Keratinocyte (primary cell): ENCODE data around the gene CMKLR1. TPM values are rescaled to one million over a fixed set of nuclear protein-coding genes. Genes with fewer than 3 reads are reported as not detected.

ENCODE experiments used
- DNase-seq: peaks from one replicate; pipeline ENCODE4 v3.0.0-alpha.2; 2011; ENCODE audit warnings: low read depth, missing footprints, low spot score
- FAIRE-seq: peaks from 2 replicates; lab custom pipeline; 2011; peaks lifted over from hg19 to GRCh38; lab: Jason Lieb, UNC
- H2AFZ ChIP-seq: 2 replicates; pipeline ENCODE4 v1.6.0; 2012; ENCODE audit warnings: low read length, control low read depth, inconsistent platforms; ENCODE audit not compliant: control insufficient read depth
- H3K27ac ChIP-seq: 2 replicates; pipeline ENCODE4 v1.5.1; 2011; ENCODE audit warnings: low read length; ENCODE audit not compliant: control insufficient read depth, insufficient read depth
- H3K27me3 ChIP-seq: 3 replicates; pipeline ENCODE4 v1.6.0; 2011; ENCODE audit warnings: low read length; ENCODE audit not compliant: control insufficient read depth, insufficient read depth; ENCODE audit errors: extremely low read depth
- H3K36me3 ChIP-seq, 2 experiments: 2 replicates in 1 of 2; 3 replicates in 1 of 2; pipeline ENCODE4 v1.5.1; 2011; ENCODE audit warnings: low read length in 2 of 2, mild to moderate bottlenecking in 1 of 2; ENCODE audit not compliant: control insufficient read depth in 2 of 2, insufficient read depth in 2 of 2; ENCODE audit errors: extremely low read depth in 1 of 2
- H3K4me1 ChIP-seq: 3 replicates; pipeline ENCODE4 v1.5.1; 2011; ENCODE audit warnings: low read length; ENCODE audit not compliant: control insufficient read depth, insufficient read depth; ENCODE audit errors: extremely low read depth
- H3K4me2 ChIP-seq: 3 replicates; pipeline ENCODE4 v1.6.0; 2011; ENCODE audit warnings: low read depth, low read length; ENCODE audit not compliant: control insufficient read depth, insufficient read depth; ENCODE audit errors: extremely low read depth
- H3K4me3 ChIP-seq, 3 experiments: fragments of 200-600 bp in 1 of 3; sonication (generic) in 1 of 3; 2 replicates in 2 of 3; 3 replicates in 1 of 3; pipeline ENCODE4 v1.5.1; 2011 to 2016; ENCODE audit warnings: low read length in 3 of 3, mild to moderate bottlenecking in 3 of 3, control low read depth in 2 of 3, inconsistent platforms in 1 of 3, low read depth in 1 of 3, mixed read lengths in 1 of 3, mixed run types in 1 of 3, moderate library complexity in 1 of 3; ENCODE audit not compliant: control insufficient read depth in 2 of 3, insufficient read depth in 2 of 3; ENCODE audit errors: extremely low read depth in 1 of 3
- H3K79me2 ChIP-seq: 2 replicates; pipeline ENCODE4 v1.6.0; 2012; ENCODE audit warnings: low read length; ENCODE audit not compliant: control insufficient read depth, insufficient read depth
- H3K9ac ChIP-seq: 3 replicates; pipeline ENCODE4 v1.6.0; 2011; ENCODE audit warnings: low read length; ENCODE audit not compliant: control insufficient read depth, insufficient read depth; ENCODE audit errors: extremely low read depth
- H3K9me1 ChIP-seq: 3 replicates; pipeline ENCODE4 v1.6.0; 2011; ENCODE audit warnings: low read length; ENCODE audit not compliant: control insufficient read depth, insufficient read depth; ENCODE audit errors: extremely low read depth
- H3K9me3 ChIP-seq: 2 replicates; pipeline ENCODE4 v1.5.1; 2012; ENCODE audit warnings: low read depth, low read length; ENCODE audit not compliant: control insufficient read depth
- H4K20me1 ChIP-seq: 3 replicates; pipeline ENCODE4 v1.6.0; 2011; ENCODE audit warnings: low read length; ENCODE audit not compliant: control insufficient read depth, insufficient read depth; ENCODE audit errors: extremely low read depth
- EZH2 ChIP-seq: IDR thresholded peaks from one replicate; pipeline ENCODE4 v1.6.1; 2012; ENCODE audit warnings: inconsistent platforms, mild to moderate bottlenecking, low read length, moderate library complexity
- dilution Hi-C: fragments of 300-500 bp; cut with MboI; formaldehyde crosslinking; loops from one replicate; pipeline ENCODE4 v1.7.0; 2020; ENCODE audit warnings: low sequenced_read_pairs; ENCODE audit not compliant: extremely low pct_ligation_motif_present
- polyA plus RNA-seq, 5 experiments: library from polyadenylated mRNA; depleted of rRNA in 3 of 5; stranded (reverse) in 3 of 5; stranded (forward) in 1 of 5; unstranded in 1 of 5; fragments of >200 nt; gene quantifications; 1 replicate in 1 of 5; 2 replicates in 3 of 5; 3 replicates in 1 of 5; pipeline versions ENCODE4 v1.2.1 to v1.2.3, GENCODE V29; 2011 to 2012; ENCODE audit warnings: missing spikeins in 2 of 5, low read depth in 1 of 5, low replicate concordance in 1 of 5
- TF ChIP-seq, protein P1 (sequence below), 3 experiments: IDR thresholded peaks in 1 of 3; conservative IDR thresholded peaks in 1 of 3; optimal IDR thresholded peaks in 1 of 3; 2 replicates in 2 of 3; 3 replicates in 1 of 3; pipeline versions ENCODE3 to v1.5.1; 2011; ENCODE audit warnings: low read length in 3 of 3, mild to moderate bottlenecking in 3 of 3, moderate library complexity in 2 of 3, control low read depth in 1 of 3, inconsistent platforms in 1 of 3; ENCODE audit not compliant: insufficient read depth in 2 of 3; ENCODE audit errors: extremely low read depth in 1 of 3

The CMKLR1 gene
- polyA plus RNA-seq, 1 donor (not counting 4 experiments of a cell fraction or from before 2014, with no cell fraction given), result not detected

DNA sequence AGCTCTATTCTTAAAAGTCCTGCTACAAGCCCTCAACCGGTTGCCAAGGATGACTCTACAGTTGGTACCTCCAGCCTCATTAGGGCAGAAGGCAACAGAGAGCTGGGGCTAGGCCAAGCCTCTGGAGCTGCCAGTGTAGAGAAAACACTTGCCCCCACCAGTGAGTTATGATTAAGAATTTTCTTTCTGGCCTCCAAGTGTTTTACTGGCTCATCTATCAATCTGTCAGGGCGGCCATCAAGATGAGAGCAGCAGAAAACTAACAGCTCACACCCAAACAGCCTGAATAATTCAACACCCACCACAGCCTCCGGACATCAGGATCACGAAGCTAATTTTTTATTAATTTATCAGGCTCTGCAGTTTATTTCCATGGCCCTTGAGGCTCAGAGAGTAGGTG lies 40.7 kb upstream of the CMKLR1 start:
- Histone ChIP-seq H2AFZ (no peak overlapping the region), H3K27ac (no peak overlapping the region), H3K79me2 (no peaks in the 10 kb centered on the region), H3K4me2 (no peak overlapping the region), H3K9ac (no peak overlapping the region), H4K20me1 (no peaks in the 10 kb centered on the region), H3K27me3 (no peaks in the 10 kb centered on the region), H3K9me3 (no peaks in the 10 kb centered on the region), H3K4me1 (no peaks in the 10 kb centered on the region), H3K4me3 (no peak overlapping the region), H3K9me1 (no peaks in the 10 kb centered on the region), H3K36me3 (no peaks in the 10 kb centered on the region)
- dilution Hi-C loops, result no loop called here
- DNase-seq (no peak), FAIRE-seq (no peak)
- TF ChIP-seq, protein P1, sequence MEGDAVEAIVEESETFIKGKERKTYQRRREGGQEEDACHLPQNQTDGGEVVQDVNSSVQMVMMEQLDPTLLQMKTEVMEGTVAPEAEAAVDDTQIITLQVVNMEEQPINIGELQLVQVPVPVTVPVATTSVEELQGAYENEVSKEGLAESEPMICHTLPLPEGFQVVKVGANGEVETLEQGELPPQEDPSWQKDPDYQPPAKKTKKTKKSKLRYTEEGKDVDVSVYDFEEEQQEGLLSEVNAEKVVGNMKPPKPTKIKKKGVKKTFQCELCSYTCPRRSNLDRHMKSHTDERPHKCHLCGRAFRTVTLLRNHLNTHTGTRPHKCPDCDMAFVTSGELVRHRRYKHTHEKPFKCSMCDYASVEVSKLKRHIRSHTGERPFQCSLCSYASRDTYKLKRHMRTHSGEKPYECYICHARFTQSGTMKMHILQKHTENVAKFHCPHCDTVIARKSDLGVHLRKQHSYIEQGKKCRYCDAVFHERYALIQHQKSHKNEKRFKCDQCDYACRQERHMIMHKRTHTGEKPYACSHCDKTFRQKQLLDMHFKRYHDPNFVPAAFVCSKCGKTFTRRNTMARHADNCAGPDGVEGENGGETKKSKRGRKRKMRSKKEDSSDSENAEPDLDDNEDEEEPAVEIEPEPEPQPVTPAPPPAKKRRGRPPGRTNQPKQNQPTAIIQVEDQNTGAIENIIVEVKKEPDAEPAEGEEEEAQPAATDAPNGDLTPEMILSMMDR (optimal IDR thresholded peaks at IDR 0.05 in 1 of 3, IDR thresholded peaks at IDR 0.05 in 1 of 3, conservative IDR thresholded peaks at IDR 0.05 in 1 of 3; ENCODE audit: extremely low read depth in 1 of 3, insufficient read depth in 2 of 3, low read length in 3 of 3), result no peak
- no peak for TF ChIP-seq EZH2

DNA sequence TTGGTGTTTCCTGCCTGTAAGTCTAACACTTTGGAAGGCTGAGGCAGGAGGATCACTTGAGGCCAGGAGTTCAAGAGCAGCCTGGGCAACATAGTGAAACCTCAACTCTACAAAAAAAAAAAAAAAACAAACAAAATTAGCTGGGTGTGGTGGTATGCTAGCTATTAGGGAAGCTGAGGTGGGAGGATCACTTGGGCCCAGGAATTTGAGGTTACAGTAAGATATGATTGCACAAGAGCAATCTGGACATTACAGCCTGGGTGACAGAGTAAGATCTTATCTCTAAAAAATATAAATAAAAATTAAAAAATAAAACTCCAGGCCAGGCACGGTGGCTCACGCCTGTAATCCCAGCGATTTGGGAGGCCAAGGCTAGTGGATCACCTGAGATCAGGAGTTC lies 39.8 kb upstream of the CMKLR1 start:
- H4K20me1 ChIP-seq, result no peaks in the 10 kb centered on the region
- no peak for TF ChIP-seq EZH2
- TF ChIP-seq, protein P1 (optimal IDR thresholded peaks at IDR 0.05 in 1 of 3, IDR thresholded peaks at IDR 0.05 in 1 of 3, conservative IDR thresholded peaks at IDR 0.05 in 1 of 3; ENCODE audit: extremely low read depth in 1 of 3, insufficient read depth in 2 of 3, low read length in 3 of 3), result no peak
- no peaks in the 10 kb centered on the region for H3K27me3 ChIP-seq
- dilution Hi-C loops, result no loop called here
- no peak overlapping the region for H3K27ac ChIP-seq
- no peak overlapping the region for H3K4me2 ChIP-seq
- no peaks in the 10 kb centered on the region for H3K9me1 ChIP-seq
- no peaks in the 10 kb centered on the region for H3K4me1 ChIP-seq
- H3K4me3 ChIP-seq, result no peak overlapping the region
- H3K36me3 ChIP-seq, result no peaks in the 10 kb centered on the region
- no peak for FAIRE-seq
- no peaks in the 10 kb centered on the region for H3K79me2 ChIP-seq
- no peak overlapping the region for H3K9ac ChIP-seq
- H2AFZ ChIP-seq, result no peak overlapping the region
- H3K9me3 ChIP-seq, result no peaks in the 10 kb centered on the region
- no peak for DNase-seq
